Parathyroid adenoma (tissue), 2 donors: ENCODE data around the gene PVALB.

ENCODE experiments used
- H2AFZ ChIP-seq: fragments of 300-600 bp; sonication (generic); one replicate; pipeline ENCODE4 v1.7.0; 2017; ENCODE audit warnings: antibody characterized with exemption, mild to moderate bottlenecking
- H3K27ac ChIP-seq: fragments of 300-600 bp; sonication (generic); one replicate; pipeline ENCODE4 v1.7.0; 2017
- H3K27me3 ChIP-seq: fragments of 300-600 bp; sonication (generic); one replicate; pipeline ENCODE4 v1.7.0; 2017; ENCODE audit warnings: low read length; ENCODE audit not compliant: control insufficient read depth, insufficient read depth
- H3K36me3 ChIP-seq: fragments of 300-600 bp; sonication (generic); one replicate; pipeline ENCODE4 v1.7.0; 2017; ENCODE audit warnings: low read length; ENCODE audit not compliant: control insufficient read depth, insufficient read depth
- H3K4me1 ChIP-seq: fragments of 300-600 bp; sonication (generic); one replicate; pipeline ENCODE4 v1.7.0; 2017; ENCODE audit warnings: control low read depth
- H3K4me2 ChIP-seq: fragments of 300-600 bp; sonication (generic); one replicate; pipeline ENCODE4 v1.7.0; 2017; ENCODE audit warnings: low read length
- H3K4me3 ChIP-seq: fragments of 300-600 bp; sonication (generic); one replicate; pipeline ENCODE4 v1.7.0; 2017; ENCODE audit warnings: low read depth, low read length
- H3K79me2 ChIP-seq: fragments of 300-600 bp; sonication (generic); one replicate; pipeline ENCODE4 v1.7.0; 2017; ENCODE audit warnings: control low read depth
- H3K9ac ChIP-seq: fragments of 300-600 bp; sonication (generic); one replicate; pipeline ENCODE4 v1.7.0; 2017; ENCODE audit warnings: mild to moderate bottlenecking
- H3K9me3 ChIP-seq: fragments of 300-600 bp; sonication (generic); one replicate; pipeline ENCODE4 v1.7.0; 2017; ENCODE audit warnings: low read length; ENCODE audit not compliant: control insufficient read depth
- CTCF ChIP-seq: fragments of 300-600 bp; sonication (generic); IDR thresholded peaks from one replicate; pipeline ENCODE4 v1.7.0; 2017; ENCODE audit warnings: antibody characterized with exemption, mild to moderate bottlenecking
- donor health status: primary hyperparathyroidism.

PVALB gene

GRCh38 chr22:36798674-36799066 lies 18.2 kb downstream of the PVALB start:
- H3K4me3 ChIP-seq = no peak overlapping the region
- peaks cover 2% of the 10 kb centered on the region for H3K4me1 ChIP-seq
- H3K9ac ChIP-seq = no peak overlapping the region
- H3K4me2 ChIP-seq = no peak overlapping the region
- H3K27me3 ChIP-seq = no peaks in the 10 kb centered on the region
- no peak overlapping the region for H2AFZ ChIP-seq
- no peaks in the 10 kb centered on the region for H3K79me2 ChIP-seq
- no peaks in the 10 kb centered on the region for H3K36me3 ChIP-seq
- no peak for TF ChIP-seq CTCF
- no peaks in the 10 kb centered on the region for H3K9me3 ChIP-seq
- H3K27ac ChIP-seq = no peak overlapping the region

GRCh38 chr22:36797911-36798673 lies 18.7 kb downstream of the PVALB start:
- no peaks in the 10 kb centered on the region for H3K9me3 ChIP-seq
- no peak for TF ChIP-seq CTCF
- H3K27me3 ChIP-seq = no peaks in the 10 kb centered on the region
- H3K27ac ChIP-seq = no peak overlapping the region
- no peaks in the 10 kb centered on the region for H3K79me2 ChIP-seq
- no peak overlapping the region for H3K4me2 ChIP-seq
- H3K36me3 ChIP-seq = no peaks in the 10 kb centered on the region
- H3K4me3 ChIP-seq = no peak overlapping the region
- H3K4me1 ChIP-seq = no peaks in the 10 kb centered on the region
- H3K9ac ChIP-seq = no peak overlapping the region
- H2AFZ ChIP-seq = no peak overlapping the region

- Histone ChIP-seq H3K9ac (no peak overlapping the region), H3K27me3 (no peaks in the 10 kb centered on the region), H3K4me3 (no peak overlapping the region), H3K9me3 (no peaks in the 10 kb centered on the region), H3K4me1 (no peaks in the 10 kb centered on the region), H3K36me3 (no peaks in the 10 kb centered on the region), H3K27ac (no peak overlapping the region), H2AFZ (no peak overlapping the region), H3K79me2 (no peaks in the 10 kb centered on the region), H3K4me2 (no peak overlapping the region)
- no peak for TF ChIP-seq CTCF
Observed at GRCh38 chr22:36797374-36797773, 19.5 kb downstream of the PVALB start.

DNA sequence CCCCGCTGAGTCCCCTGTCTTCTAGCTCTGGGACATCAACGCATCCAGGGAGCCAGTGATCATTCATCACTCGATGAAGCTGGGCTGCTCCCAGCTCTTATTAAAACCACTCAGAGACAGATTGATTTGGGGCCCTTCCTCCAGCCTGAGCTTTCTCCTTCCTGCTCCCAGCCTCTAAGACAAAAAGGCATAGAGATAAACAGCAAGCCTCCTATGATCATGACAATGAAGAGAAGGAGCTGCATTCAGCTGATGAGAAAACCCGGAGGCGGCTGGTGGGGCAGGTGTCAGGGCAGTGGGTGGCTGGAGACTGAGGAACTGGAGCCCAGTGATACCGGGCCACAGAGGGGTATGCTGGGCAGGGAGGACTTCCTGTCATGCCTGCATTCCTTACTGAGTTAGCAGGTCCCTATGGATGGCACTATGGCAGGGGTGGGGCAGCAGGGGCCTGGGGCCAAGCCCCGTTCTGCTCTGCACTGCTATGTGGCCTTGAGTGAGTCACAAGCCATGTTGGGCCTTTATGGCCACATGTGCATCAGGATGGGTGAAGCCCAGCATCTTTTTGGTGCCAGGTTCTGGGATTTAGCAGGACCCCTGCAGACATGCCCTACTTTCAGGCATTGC lies 20.2 kb downstream of the PVALB start:
- no peak overlapping the region for H2AFZ ChIP-seq
- no peak for TF ChIP-seq CTCF
- no peak overlapping the region for H3K9ac ChIP-seq
- H3K27me3 ChIP-seq = no peaks in the 10 kb centered on the region
- H3K79me2 ChIP-seq = no peaks in the 10 kb centered on the region
- H3K9me3 ChIP-seq = no peaks in the 10 kb centered on the region
- H3K4me3 ChIP-seq = no peak overlapping the region
- H3K27ac ChIP-seq = no peak overlapping the region
- no peak overlapping the region for H3K4me2 ChIP-seq
- no peaks in the 10 kb centered on the region for H3K36me3 ChIP-seq
- H3K4me1 ChIP-seq = no peaks in the 10 kb centered on the region

GRCh38 chr22:36795633-36796032 lies 21.2 kb downstream of the PVALB start:
- Histone ChIP-seq H3K4me2 (no peak overlapping the region), H3K4me1 (no peaks in the 10 kb centered on the region), H2AFZ (no peak overlapping the region), H3K4me3 (no peak overlapping the region), H3K36me3 (no peaks in the 10 kb centered on the region), H3K27me3 (no peaks in the 10 kb centered on the region), H3K27ac (no peak overlapping the region), H3K9me3 (no peaks in the 10 kb centered on the region), H3K9ac (no peak overlapping the region), H3K79me2 (no peaks in the 10 kb centered on the region)
- no peak for TF ChIP-seq CTCF
